ENCODE results near the gene BPIFB4.
A peak's percentile ranks its signal among the peaks of the same experiment; 100 is the strongest.
"Not testable (repeated sequence)": the region's sequence is repeated elsewhere in the genome, so short reads cannot be mapped to it uniquely, and the experiment has no call there.

BPIFB4 gene

GRCh38 chr20:33122297-33122696, 42.9 kb downstream of the BPIFB4 start:
- DNase-seq, result not testable (repeated sequence)

DNA sequence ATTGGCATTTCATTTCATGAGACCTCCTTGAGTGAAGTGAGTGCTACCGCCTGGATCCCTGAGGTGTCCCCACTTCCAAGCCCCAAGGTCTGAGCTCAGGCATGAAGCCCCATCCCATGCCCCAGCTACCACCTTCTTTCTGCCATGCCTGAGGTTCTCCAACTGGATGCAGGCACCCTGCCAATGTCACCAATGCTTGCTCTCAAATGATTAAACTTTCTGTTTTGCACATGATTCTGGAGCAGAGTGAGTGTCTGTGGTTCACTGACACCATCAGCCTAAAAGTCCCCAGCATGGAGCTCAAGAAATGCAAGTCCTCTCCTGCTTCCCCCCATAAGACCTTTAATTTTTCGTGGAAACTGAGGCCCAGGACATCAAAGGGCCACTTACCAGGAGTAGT, 44.8 kb downstream of the BPIFB4 start:
- no peak for DNase-seq

DNA sequence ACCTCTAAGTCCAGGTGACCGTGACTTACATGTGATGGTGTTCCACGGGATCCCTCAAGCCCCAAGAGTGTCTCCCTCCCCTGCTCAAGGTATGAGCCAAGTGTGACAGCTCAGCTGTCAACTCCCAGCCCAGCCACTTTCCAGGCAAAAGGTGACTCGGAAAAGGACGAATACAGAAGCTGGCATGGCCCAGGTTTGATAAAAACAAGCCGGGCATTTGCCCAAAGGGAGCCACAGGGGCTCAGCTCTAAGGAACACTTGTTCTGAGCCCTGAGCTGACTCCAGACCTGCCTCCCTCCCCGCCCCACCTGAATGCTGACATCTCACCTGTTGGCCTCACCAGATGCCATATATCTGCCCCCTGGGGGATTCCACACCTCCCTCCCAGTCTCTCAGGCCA, 45.6 kb downstream of the BPIFB4 start:
- no peak for DNase-seq

- DNase-seq, result no peak
Measured at GRCh38 chr20:33125983-33126382, 46.5 kb downstream of the BPIFB4 start.

GRCh38 chr20:33127422-33128097, 48.1 kb downstream of the BPIFB4 start:
- DNase-seq, result no peak

DNA sequence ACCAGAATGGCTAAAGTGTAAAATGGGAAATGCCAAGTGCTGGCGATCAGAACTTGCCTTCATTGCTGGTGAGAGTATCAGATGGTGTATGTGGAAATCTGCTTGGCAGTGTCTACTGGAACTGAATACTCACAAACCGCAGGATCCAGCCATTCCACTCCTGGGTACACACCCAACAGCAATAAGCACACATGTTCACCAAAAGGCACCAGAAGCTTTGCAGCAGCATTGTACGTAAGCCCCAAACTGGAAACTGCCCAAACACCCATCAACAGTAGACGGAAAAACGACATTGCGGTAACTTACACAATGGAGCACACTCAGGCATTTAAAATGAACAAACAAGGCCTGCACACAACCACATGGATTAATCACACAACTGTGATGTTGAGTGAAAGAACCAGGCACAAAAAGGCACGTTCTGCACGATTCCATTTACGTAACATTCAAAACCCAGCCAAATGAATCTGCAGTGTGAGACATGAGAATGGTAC, 51.2 kb downstream of the BPIFB4 start:
- peak; percentile 71 for DNase-seq

- no peak for DNase-seq
Measured at GRCh38 chr20:33131949-33132473, 52.6 kb downstream of the BPIFB4 start.

- DNase-seq, result no peak
Measured at GRCh38 chr20:33132513-33133372, 53.3 kb downstream of the BPIFB4 start.

DNA sequence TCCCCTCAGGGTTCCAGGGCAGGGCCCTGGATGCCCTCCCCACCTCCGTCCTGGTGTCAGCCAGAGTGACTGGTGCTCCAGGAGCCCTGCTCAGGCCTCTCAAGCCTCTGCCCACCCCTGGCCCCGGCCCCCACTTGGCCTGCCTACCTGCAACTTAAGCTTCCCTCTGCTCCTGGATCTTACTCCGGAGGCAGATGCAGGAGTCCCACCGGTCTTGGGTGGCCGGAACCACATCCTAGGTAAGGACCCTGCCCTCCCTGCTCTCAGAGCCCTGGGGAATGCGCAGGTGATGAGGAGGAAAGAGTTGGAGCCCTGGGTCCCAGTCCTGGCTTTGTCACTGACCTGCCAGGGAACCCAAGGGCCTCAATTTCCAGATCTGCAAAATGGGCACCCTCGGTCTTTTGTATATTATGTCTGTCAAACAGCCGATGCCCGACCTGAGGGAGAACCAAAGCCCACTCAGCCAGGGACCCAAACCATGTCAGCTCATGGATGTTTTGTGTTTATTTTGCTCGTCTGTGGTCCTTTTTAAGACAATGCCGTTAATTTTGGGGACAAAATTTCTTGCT, 54.0 kb downstream of the BPIFB4 start:
- DNase-seq, result no peak

DNA sequence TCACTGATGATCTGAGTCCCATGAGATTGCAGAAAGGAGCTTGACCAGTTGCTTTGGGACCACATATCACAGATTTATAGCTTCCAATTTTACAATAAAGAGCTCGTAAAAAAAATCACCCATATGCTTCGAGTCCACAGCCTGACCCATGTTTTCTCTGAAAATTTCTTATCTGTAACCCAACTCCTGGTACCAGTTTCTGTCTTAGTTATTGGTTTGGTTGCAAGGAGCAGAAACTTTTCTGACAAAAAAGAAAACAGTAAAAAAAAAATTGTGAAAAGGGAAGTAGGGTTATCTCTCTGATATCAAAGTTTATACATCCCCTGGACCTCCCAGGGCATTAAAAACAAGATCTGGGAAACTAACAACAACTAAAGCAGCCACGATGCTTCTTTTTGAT, 57.8 kb downstream of the BPIFB4 start:
- no peak for DNase-seq

GRCh38 chr20:33139467-33139866, 60.0 kb downstream of the BPIFB4 start:
- no peak for DNase-seq

- no peak for DNase-seq
Measured at GRCh38 chr20:33145521-33145920, 66.1 kb downstream of the BPIFB4 start.

DNA sequence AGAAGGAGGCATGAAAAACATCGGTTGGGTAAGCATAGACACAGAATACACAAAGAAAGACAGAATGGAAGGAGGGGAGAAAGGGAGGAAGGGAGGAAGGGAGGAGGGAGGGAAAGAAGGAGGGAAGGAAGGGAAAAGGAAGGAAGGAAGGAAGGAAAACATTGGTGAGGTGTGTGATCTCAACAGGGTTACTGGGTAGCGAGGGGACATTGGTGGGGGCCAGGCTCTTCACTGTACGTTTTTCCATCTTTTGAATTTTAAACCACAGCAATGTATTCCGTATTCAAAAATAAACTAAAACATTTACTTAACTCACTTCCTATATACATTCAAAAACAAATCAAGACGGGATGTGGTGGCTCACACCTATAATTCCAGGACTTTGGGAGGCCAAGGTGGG, 67.9 kb downstream of the BPIFB4 start:
- no peak for DNase-seq

DNA sequence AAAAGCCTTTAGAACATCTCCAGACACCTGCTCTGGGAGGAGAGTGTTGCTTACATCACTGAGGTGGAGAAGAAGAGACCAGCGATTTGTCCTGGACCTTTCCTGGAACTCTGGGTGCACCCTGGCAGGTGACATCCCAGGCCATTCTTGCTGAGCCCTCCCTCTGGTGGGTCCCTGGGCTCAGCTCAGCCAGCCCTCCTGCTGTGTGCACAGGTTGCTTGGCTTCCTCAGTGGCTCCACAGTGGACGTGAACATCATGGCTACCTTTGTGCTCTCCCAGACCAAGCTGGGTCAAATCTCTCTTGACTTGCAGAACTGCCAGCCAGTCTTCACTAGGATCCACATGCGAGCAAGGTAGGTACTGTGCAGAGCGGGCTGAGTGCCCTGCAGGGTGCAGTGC, 68.6 kb downstream of the BPIFB4 start:
- no peak for DNase-seq

DNA sequence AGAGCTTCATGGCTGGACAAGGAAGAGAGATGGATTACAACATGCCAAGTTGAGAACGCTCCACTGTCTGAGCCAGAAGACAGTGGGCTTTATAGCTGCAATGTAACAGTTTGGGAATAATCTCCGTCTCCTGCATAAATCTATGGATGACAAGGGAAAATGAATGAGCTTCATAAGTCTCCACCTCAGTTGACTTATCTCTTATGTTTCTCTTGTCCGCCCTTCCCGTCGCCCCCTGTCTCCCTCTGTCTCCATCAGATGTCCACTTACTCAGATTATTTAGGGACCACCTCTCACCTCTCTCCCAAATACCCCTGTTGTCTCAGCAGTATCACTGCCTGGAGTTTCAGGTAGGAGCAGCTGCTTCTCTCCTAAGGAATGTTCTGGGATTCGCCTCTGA, 74.8 kb downstream of the BPIFB4 start:
- no peak for DNase-seq

- no peak for DNase-seq
Measured at GRCh38 chr20:33158637-33159385, 79.4 kb downstream of the BPIFB4 start.

DNA sequence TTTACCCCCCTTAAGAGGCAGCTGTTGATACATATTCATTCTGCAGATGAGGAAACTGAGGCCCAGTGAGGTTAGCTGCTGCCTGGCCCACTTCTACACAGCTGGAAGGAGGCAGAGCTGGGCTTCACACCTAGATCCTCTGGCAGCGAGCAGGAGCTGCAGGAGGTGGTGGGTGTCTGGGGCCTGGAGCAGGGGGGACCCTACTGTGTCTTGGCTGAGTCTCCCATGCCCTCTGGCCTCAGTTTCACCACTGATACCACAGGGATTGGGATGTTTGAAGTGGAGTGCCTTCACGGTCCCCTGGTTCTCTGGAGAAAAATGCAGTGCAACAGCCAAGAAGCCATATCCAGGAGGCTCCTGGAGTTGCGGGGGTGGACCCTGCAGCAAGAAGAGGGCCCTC, 80.3 kb downstream of the BPIFB4 start:
- DNase-seq, result no peak

DNA sequence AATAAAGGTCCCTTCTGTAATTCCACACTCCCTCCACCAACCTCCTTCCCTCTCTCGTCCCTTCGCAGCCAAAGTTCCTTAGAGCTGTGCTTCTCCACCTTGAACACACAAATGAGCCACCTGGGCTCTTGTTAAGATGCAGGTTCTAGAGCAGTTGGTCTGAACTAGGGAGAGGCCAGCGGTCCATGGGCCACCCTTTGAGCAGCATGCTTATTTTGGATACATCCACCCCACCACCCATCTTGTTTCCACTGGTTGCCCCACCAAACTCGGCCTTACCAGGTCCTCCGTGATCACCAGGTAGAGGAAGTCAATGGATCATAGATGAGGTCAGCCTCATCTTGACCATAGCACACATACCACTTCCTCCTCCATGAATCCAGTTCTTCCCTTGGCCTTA, 81.2 kb downstream of the BPIFB4 start:
- DNase-seq, result no peak

All from GOT3 (cell line).